Stimulated activated CD4-positive, alpha-beta T cell treated with anti-CD3 and anti-CD28 coated beads, Interleukin-15, amount 100 ng/mL, for 48 hours (primary cell): ENCODE data around the gene P2RY8.
"Not testable (repeated sequence)": the region's sequence is repeated elsewhere in the genome, so short reads cannot be mapped to it uniquely, and the experiment has no call there.

Source experiments
- DNase-seq, 2 donors: peaks; one replicate each; pipeline ENCODE4 v3.0.0-alpha.2; 2020; ENCODE audit warnings: low read depth in 2 of 2

P2RY8 gene

GRCh38 chrX:1519022-1519497 is 17.9 kb downstream of the P2RY8 start:
- no peak for DNase-seq

DNA sequence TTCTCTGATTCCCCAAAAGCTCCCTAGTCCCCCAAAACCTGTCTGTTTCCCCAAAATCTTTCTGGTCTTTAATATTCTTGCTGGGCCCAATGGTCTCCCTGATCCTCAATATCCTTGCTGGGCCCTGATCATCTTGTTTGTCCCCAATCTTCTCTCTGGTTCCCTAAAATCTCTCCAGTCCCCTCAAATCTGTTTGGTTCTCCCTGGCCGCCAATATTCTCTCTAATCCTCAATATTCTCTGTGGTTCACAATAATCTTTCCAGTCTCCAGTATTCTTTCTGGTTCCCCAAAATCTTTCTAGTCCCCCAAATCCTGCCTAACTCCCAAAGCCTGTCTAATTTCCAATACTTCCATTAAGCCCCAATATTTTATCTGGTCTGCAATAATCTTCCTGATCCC is 18.5 kb downstream of the P2RY8 start:
- DNase-seq: no peak

DNA sequence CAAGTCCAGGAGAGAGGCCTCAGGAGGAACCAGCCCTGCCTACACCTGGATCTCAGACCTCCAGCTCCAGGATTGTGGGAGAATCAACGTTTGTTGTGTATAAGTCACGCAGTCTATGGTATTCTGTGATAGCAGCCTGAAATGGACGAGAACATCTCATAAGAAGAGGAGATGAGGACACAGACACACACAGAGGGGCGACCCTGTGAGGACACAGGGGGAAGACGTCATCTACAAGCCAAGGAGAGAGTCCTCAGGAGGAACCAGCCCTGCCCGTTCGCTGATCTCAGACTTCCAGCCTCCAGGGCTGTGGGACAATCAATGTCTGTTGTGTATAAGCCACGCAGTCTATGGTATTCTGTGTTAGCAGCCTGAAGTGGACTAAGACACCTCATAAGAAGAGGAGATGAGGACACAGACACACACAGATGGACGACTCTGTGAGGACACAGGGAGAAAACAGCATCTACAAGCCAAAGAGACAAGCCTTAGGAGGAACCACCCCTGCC is 20.3 kb downstream of the P2RY8 start:
- no peak for DNase-seq

GRCh38 chrX:1511829-1512228 is 25.2 kb downstream of the P2RY8 start:
- no peak for DNase-seq

DNA sequence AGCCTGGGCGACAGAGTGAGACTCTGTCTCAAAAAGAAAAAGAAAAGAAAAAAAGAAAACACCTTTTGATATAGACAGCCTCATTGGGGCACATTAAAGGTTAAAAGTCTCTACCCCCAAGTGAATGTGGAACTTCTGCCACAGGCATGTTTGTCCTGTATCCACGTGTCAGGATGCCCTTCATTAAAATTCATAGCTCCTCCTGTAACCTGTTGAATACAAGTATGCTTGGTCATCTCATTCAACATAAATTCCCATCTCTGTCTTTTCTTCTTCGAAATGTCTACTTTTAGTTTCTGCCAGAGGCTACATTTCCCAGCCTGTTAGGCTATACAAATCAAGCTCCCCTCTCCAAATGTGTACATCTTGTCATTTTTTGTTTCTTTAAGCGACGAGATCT is 25.8 kb downstream of the P2RY8 start:
- DNase-seq: no peak

DNA sequence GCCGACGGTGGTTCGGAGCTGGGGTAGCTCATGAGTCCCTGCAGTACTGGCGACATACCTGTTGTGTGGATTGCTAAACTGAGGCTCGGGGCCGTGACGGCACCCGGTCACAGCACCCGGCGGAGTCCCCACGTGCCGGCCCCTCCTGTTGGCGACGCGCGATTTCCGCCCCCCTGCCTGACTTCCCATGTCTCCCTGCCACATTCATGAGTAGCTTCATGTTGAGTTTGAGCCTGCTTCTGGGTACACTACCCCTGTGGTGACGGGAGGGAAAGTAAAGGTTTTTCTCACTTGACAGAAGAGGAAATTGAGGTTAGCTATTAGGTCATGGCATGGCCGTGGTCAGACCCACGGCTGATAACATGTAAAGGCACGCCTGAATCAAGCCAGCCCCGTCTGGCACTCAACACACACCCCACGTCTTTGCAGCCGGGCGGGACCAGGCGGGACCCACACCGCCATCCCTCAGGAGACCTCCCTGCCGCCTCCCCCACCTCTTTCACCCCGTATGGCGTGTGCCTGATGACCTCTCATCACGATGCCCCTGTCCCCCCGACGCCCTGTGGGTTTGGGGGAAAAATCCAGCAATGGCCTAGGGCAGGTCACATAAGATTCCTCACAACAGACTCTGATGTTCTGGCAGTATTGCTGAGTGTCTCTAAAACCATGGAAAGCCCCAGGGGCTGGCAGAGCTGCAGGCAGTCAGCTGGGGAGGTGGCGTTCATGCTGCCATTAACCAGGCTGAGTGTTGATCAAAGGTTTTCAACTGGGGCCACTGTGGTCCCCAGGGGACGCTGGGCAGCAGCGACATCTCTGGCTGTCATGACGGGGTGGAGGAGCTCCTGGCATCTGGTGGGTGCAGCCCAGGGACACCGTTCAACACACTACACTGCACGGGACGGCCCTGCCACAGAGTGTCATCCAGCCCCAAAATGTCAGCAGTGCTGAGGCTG is 29.2 kb downstream of the P2RY8 start:
- DNase-seq: no peak

GRCh38 chrX:1506916-1507315 is 30.1 kb downstream of the P2RY8 start:
- DNase-seq: no peak

- DNase-seq: no peak
These were observed 34.1 kb downstream of the P2RY8 start for GRCh38 chrX:1502853-1503252.

DNA sequence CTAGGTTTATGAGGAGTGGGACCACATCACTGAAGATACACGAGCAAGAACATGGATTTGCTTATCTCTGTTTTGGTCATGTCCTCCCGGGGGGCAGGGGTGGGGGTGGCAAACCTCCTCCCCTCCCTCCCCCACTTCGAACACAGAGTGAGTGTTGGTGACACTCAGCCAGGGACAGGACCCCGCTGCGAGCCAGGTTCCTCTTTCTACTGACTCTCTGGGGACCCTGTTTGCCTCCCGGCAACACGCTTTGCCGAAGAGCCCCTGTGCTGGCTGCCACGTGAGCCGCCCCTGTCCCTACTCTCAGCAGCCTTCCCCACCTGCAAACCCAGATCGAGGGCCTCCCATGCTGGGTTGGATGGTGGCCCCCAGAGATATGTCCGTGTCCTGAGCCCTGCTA is 34.7 kb downstream of the P2RY8 start:
- DNase-seq: no peak

DNA sequence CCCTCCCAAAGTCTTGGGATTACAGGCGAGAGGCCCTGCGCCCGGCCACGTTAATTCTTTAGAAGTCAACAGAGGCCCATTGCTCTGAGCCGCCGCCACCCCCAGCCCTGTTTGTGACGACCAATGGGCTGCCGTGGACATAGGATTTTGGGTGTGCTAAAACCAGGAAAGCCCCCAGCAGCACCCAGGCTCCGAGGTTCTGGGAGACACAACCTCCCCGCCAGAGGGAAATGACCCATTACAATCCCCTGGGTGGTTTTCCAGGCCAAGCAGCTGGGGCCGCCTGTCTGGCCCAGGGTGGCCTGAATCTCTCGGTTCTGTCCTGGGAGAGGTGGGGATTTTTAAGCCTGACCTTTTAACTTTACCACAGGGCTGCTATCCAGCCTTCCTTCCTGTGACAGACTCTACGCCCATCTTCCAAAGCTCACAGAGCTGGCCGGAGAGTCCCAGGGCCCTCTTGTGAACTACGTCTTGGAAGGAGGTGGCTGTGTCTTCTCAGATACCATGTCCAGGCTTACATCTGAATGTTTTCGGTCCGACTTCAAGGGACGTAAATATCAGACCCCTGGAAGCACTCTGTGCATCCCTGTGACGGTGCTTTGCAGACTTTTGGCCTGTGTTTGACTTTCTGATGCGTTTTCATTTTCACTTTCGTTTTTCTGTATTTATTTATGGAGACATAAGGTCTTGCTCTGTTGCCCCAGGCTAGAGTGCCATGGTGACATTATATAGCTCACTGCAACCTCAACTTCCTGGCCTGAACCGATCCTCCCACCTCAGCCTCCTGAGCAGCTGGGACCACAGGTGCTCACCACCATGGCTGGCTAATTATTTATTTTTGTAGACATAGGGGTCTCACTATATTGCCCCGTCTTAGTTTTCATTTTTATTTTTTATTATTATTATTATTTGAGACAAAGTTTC is 36.0 kb downstream of the P2RY8 start:
- DNase-seq: no peak

DNA sequence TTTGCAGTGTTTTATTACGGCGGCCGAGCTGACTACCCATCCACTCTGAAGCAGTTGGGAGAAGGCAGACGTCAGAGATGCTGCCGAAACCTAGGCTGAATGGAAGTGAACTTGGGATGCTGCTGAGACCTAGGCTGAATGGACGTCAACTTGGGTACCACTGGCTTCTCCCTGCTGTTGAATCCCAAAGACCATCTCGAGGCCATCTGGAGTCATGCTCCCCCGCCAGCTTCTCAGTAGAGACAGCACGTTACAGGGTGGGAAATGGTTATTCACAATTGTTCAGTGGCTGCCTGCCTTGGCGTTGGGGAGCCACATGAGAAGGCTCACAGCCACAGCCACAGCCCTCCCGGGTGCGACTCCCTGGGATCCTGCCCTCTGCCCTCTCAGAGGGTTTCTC is 40.9 kb downstream of the P2RY8 start:
- DNase-seq: no peak

DNA sequence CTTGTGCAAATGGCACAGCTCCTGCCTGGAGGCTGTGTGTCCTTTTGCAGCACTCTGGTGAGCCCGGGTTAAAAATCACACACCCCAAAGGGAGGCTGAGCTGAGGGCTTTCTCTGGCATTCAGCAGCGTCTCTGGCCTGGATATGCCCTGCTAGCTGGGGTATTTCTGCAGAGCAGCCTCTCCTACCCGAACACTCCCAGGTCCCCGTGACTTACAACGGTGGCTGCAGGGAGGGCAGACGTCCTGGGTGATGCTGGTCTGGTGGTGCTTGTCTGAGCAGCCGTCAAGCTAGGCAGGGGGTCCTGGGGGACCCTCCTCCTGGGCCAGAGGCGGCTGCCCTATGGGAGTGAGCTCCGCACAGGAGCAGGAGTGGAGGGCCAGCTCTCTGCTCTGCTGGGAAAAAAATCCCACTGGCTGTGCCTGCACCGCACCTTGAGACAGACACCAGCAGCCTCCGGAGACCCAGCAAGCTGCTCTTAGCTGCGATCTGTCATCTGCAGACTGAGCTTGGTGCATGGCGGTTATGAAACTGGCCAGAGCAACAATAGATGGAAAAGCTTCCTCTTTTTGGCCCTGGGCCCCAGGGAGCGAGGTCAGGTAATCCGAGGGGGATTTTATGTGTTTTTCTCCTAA is 43.0 kb downstream of the P2RY8 start:
- no peak for DNase-seq

GRCh38 chrX:1493412-1493811 is 43.6 kb downstream of the P2RY8 start:
- no peak for DNase-seq

- DNase-seq: no peak
These were observed 44.5 kb downstream of the P2RY8 start for GRCh38 chrX:1492421-1493012.

GRCh38 chrX:1491851-1492349 is 45.1 kb downstream of the P2RY8 start:
- DNase-seq: peak; percentile 52 to 62

DNA sequence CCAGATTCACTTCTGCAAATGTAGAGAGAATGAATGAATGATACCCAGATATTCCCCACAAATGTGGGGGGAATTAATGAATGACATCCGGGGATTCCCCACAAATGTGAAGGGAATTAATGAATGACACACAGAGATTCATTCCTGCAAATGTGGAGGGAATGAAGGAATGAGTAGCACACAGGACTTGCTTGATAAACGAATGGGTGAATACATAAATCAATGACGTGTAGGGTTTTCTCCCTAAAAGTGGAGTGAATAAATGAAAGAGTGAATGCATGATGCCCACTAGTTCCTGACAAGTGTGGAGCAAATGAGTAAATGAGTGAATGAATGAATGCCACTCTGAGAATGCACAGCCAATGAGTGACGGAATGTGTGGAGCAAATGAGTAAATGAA is 45.7 kb downstream of the P2RY8 start:
- DNase-seq: not testable (repeated sequence)

GRCh38 chrX:1490723-1491122 is 46.3 kb downstream of the P2RY8 start:
- not testable (repeated sequence) for DNase-seq

- not testable (repeated sequence) for DNase-seq
These were observed 47.6 kb downstream of the P2RY8 start for GRCh38 chrX:1489354-1489753.

GRCh38 chrX:1488745-1489144 is 48.2 kb downstream of the P2RY8 start:
- no peak for DNase-seq

- no peak for DNase-seq
These were observed 48.8 kb downstream of the P2RY8 start for GRCh38 chrX:1488141-1488540.

DNA sequence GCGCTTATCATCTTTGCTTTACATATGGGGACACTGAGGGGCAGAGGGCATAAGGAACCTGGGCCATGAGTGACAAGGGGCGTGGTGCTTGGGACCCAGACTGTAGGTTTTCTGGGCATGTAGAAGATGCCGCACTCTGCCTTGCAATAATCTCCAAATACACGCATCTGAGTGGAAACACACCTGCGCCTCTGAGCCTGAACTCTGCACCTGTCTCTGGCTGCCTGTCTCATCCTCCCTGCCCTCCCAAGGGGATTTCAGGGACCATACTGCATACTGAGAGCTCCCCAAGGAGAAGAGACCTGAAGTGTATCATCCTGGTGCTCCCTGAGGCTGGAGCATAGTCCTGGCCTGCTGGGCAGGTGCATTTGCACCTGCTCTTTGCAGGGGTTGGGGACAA is 49.6 kb downstream of the P2RY8 start:
- no peak for DNase-seq
